Mesenchymal stem cell (in vitro differentiated cells and primary cell): ENCODE results near the gene BPIFB6.

ENCODE experiments used
- DNase-seq: peaks from one replicate; pipeline ENCODE4 v3.0.0-alpha.2; 2013
- H2AFZ ChIP-seq: one replicate; pipeline ENCODE4 v1.6.1; 2013; ENCODE audit warnings: low read depth, mild to moderate bottlenecking, control low read depth, inconsistent platforms, low read length, moderate library complexity
- H2AK5ac ChIP-seq: 2 replicates; pipeline ENCODE4 v1.6.1; 2013; ENCODE audit warnings: low read length, moderate library complexity, mild to moderate bottlenecking, inconsistent platforms; ENCODE audit not compliant: severe bottlenecking
- H2BK120ac ChIP-seq: one replicate; pipeline ENCODE4 v1.6.1; 2013; ENCODE audit warnings: low read depth, mild to moderate bottlenecking, inconsistent platforms, low read length, moderate library complexity
- H2BK12ac ChIP-seq, 2 experiments: one replicate each; pipeline ENCODE4 v1.6.1; 2013; ENCODE audit warnings: inconsistent platforms in 2 of 2, low read length in 2 of 2, mild to moderate bottlenecking in 2 of 2, moderate library complexity in 2 of 2, control low read depth in 1 of 2
- H2BK15ac ChIP-seq: one replicate; pipeline ENCODE4 v1.6.1; 2013; ENCODE audit warnings: mild to moderate bottlenecking, low read depth, inconsistent platforms; ENCODE audit not compliant: poor library complexity, severe bottlenecking
- H2BK5ac ChIP-seq: 2 replicates; pipeline ENCODE4 v1.6.1; 2013; ENCODE audit warnings: low read depth, mild to moderate bottlenecking, low read length, control low read depth, inconsistent platforms; ENCODE audit not compliant: poor library complexity, severe bottlenecking
- H3K14ac ChIP-seq, 2 experiments: one replicate each; pipeline ENCODE4 v1.6.1; 2013; ENCODE audit warnings: inconsistent platforms in 2 of 2, low read length in 2 of 2, control low read depth in 1 of 2, mild to moderate bottlenecking in 1 of 2, moderate library complexity in 1 of 2
- H3K18ac ChIP-seq, 2 experiments: one replicate each; pipeline ENCODE4 v1.6.1; 2013; ENCODE audit warnings: inconsistent platforms in 2 of 2, low read length in 2 of 2, control low read depth in 1 of 2, low read depth in 1 of 2, mild to moderate bottlenecking in 1 of 2
- H3K23ac ChIP-seq, 2 experiments: one replicate each; pipeline ENCODE4 v1.6.1; 2013; ENCODE audit warnings: inconsistent platforms in 2 of 2, low read length in 2 of 2, mild to moderate bottlenecking in 2 of 2, moderate library complexity in 2 of 2, control low read depth in 1 of 2
- H3K27ac ChIP-seq: 2 replicates; pipeline ENCODE4 v1.5.1; 2013; ENCODE audit warnings: mild to moderate bottlenecking, moderate library complexity, low read length, control low read depth, inconsistent platforms; ENCODE audit not compliant: poor library complexity, severe bottlenecking
- H3K27me3 ChIP-seq, 2 experiments: 2 replicates each; pipeline versions ENCODE4 v1.6.1 to v1.7.0; 2013; ENCODE audit warnings: low read length in 2 of 2, mild to moderate bottlenecking in 2 of 2, moderate library complexity in 2 of 2, control low read depth in 1 of 2, inconsistent platforms in 1 of 2; ENCODE audit not compliant: control insufficient read depth in 1 of 2, insufficient read depth in 1 of 2
- H3K36me3 ChIP-seq, 2 experiments: 2 replicates each; pipeline versions ENCODE4 v1.6.1 to v1.7.0; 2013; ENCODE audit warnings: low read length in 2 of 2, control low read depth in 1 of 2, inconsistent platforms in 1 of 2, low read depth in 1 of 2, mild to moderate bottlenecking in 1 of 2; ENCODE audit not compliant: insufficient read depth in 2 of 2, control insufficient read depth in 1 of 2
- H3K4ac ChIP-seq, 2 experiments: one replicate each; pipeline ENCODE4 v1.6.1; 2013; ENCODE audit warnings: inconsistent platforms in 2 of 2, low read length in 2 of 2, mild to moderate bottlenecking in 2 of 2, moderate library complexity in 2 of 2, control low read depth in 1 of 2, low read depth in 1 of 2
- H3K4me1 ChIP-seq: 2 replicates; pipeline ENCODE4 v1.6.1; 2013; ENCODE audit warnings: low read depth, low read length, control low read depth; ENCODE audit not compliant: control insufficient read depth, insufficient read depth
- H3K4me2 ChIP-seq: 2 replicates; pipeline ENCODE4 v1.6.1; 2013; ENCODE audit warnings: low read length, mild to moderate bottlenecking, inconsistent platforms; ENCODE audit not compliant: poor library complexity, severe bottlenecking
- H3K4me3 ChIP-seq, 2 experiments: 2 replicates each; pipeline versions ENCODE4 v1.5.1 to v1.7.0; 2013; ENCODE audit warnings: low read length in 2 of 2, mild to moderate bottlenecking in 2 of 2, control low read depth in 1 of 2, low read depth in 1 of 2; ENCODE audit not compliant: insufficient read depth in 1 of 2
- H3K79me1 ChIP-seq: replicated peaks from 2 replicates; pipeline ENCODE4 v1.6.1; 2013; ENCODE audit warnings: mild to moderate bottlenecking, control low read depth, low read length, inconsistent platforms; ENCODE audit not compliant: poor library complexity, severe bottlenecking
- H3K9ac ChIP-seq: 2 replicates; pipeline ENCODE4 v1.7.0; 2013; ENCODE audit warnings: mild to moderate bottlenecking, low read length, moderate library complexity
- H3K9me3 ChIP-seq: 2 replicates; pipeline ENCODE4 v1.7.0; 2013; ENCODE audit warnings: mild to moderate bottlenecking, low read length; ENCODE audit not compliant: control insufficient read depth
- H4K8ac ChIP-seq: one replicate; pipeline ENCODE4 v1.6.1; 2013; ENCODE audit warnings: inconsistent platforms, mild to moderate bottlenecking, low read length, moderate library complexity
- H4K91ac ChIP-seq: one replicate; pipeline ENCODE4 v1.6.1; 2013; ENCODE audit warnings: mild to moderate bottlenecking, low read length, inconsistent platforms
- WGBS: methylation state at CpG from one replicate; pipeline ENCODE4 v1.1.7; 2013; ENCODE audit warnings: mixed read lengths; 5-methylcytosine and 5-hydroxymethylcytosine counted together

Gene BPIFB6

DNA sequence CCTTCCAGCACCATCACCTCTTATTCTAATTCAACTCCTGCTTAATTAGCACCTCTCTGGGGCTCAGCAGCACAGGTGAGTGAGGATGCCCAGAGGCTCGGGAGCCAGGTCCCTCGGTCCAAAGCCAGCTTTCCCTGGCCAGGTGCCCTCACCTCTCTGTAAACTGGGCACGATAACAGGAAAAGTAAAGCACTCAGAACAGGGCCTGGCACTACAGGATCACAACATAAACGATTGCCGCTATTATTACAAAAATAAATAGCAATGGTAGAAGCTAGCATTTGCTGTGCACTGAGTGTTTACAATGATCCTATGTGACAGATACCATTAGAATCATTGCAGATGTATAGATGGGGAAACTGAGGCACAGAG lies 21.3 kb upstream of the BPIFB6 start:
- no peak overlapping the region for H2AFZ ChIP-seq
- no peaks in the 10 kb centered on the region for H3K79me1 ChIP-seq
- no peak overlapping the region for H2BK5ac ChIP-seq
- no peak overlapping the region for H3K4ac ChIP-seq
- no peak overlapping the region for H3K23ac ChIP-seq
- no peak overlapping the region for H3K9ac ChIP-seq
- no peak overlapping the region for H3K27ac ChIP-seq
- H3K4me3 ChIP-seq = no peak overlapping the region
- 60% methylated on average over 4 of the region's 5 CpGs for WGBS
- no peak for DNase-seq
- no peak overlapping the region for H2BK15ac ChIP-seq
- no peak overlapping the region for H2AK5ac ChIP-seq
- no peak overlapping the region for H2BK12ac ChIP-seq
- H3K4me2 ChIP-seq = no peak overlapping the region
- H2BK120ac ChIP-seq = no peak overlapping the region
- H3K18ac ChIP-seq = no peak overlapping the region
- H3K14ac ChIP-seq = no peak overlapping the region
- no peaks in the 10 kb centered on the region for H3K36me3 ChIP-seq
- H3K4me1 ChIP-seq = peaks cover 5% of the 10 kb centered on the region
- H3K27me3 ChIP-seq = peaks cover 19 to 58% of the 10 kb centered on the region in 2 experiments
- no peak overlapping the region for H4K8ac ChIP-seq
- H4K91ac ChIP-seq = no peak overlapping the region
- H3K9me3 ChIP-seq = no peaks in the 10 kb centered on the region

DNA sequence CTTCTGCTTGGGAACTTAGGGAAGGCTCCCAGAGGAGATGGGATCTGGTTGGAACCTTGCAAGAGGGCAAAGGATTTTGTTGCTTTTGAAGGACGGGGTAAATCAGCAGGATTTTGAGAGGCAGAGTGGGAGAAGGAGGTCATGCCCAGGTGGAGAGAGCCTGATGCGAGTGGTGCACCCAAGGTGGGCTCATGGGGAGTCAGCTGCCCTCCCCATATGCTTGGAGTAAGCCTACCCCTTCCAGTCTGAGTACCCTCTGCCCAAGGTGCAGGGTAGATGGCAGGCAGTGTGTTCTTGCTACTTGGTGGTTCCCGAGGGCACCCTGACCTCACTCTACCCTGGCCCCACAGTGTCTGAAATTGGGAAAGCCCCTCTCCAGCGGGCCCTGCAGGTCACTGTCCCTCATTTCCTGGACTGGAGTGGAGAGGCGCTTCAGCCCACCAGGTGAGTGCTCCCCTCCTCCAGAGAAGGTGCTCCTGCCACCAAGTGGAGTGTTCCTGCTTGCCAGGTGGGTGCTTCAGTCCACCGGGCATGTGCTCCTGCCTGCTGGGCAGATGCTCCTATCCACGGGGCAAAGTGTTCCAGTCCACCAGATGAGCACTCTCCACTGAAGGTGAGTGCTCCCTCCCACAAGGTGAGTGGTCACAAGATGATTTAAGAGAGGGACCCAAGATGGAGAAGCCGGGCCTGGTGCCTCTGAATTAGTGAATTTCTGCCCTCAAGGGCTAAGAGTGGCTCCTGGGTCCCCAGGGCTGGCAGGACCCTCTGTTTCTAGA lies 20.6 kb upstream of the BPIFB6 start:
- Histone ChIP-seq H2AFZ (no peak overlapping the region), H2AK5ac (no peak overlapping the region), H3K79me1 (no peaks in the 10 kb centered on the region), H2BK15ac (no peak overlapping the region), H3K9ac (no peak overlapping the region), H3K9me3 (no peaks in the 10 kb centered on the region), H2BK5ac (no peak overlapping the region), H3K14ac (no peak overlapping the region), H3K4me1 (peaks cover 5% of the 10 kb centered on the region), H4K91ac (no peak overlapping the region), H3K4me2 (no peak overlapping the region), H2BK120ac (no peak overlapping the region), H3K4me3 (no peak overlapping the region), H4K8ac (no peak overlapping the region), H3K27ac (no peak overlapping the region), H2BK12ac (no peak overlapping the region), H3K36me3 (no peaks in the 10 kb centered on the region), H3K23ac (no peak overlapping the region), H3K27me3 (peaks cover 26 to 65% of the 10 kb centered on the region in 2 experiments), H3K18ac (no peak overlapping the region), H3K4ac (no peak overlapping the region)
- DNase-seq = no peak
- WGBS = 74% methylated on average over 8 of the region's 8 CpGs

DNA sequence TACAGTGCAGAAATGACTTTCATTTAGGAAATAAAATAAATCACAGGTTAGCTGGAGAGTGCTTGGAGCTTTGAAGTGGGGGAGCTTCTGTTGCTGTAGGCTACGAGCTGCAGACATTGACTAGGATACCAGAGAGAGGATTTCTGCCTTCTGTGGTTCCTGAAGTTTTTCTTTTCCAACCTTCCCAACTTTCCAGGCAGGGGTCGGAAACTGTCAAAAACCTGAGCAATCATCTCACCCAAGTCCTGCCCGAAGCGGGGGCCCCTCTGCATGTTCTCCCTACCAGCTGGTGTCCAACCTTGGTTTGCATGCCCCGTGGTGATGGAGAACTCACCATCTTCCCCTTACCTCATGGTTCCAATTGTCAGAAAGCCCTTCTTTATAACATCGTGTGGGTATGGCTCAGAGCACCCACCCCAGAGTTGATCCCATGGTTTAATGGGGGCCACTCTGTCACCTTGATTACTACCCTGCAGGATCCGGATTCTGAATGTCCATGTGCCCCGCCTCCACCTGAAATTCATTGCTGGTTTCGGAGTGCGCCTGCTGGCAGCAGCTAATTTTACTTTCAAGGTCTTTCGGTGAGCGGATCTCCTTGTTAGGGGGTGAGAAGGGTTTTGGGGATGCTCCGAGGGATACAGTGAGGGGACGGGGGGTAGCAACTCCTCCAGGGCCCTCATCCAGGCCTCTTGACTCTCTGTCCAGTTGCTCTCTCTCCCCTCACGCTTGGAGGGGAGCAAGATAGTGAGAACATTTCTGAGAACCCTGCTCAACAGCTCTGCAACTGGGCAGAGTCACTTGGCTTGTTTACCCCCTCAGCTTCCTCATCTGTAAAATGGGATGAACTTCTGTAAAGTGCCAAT lies 18.9 kb upstream of the BPIFB6 start:
- peaks cover 5% of the 10 kb centered on the region for H3K4me1 ChIP-seq
- no peak for DNase-seq
- H2AFZ ChIP-seq = no peak overlapping the region
- H3K27ac ChIP-seq = no peak overlapping the region
- H3K4me2 ChIP-seq = no peak overlapping the region
- H4K91ac ChIP-seq = no peak overlapping the region
- H3K9me3 ChIP-seq = no peaks in the 10 kb centered on the region
- no peak overlapping the region for H3K4me3 ChIP-seq
- H3K79me1 ChIP-seq = no peaks in the 10 kb centered on the region
- no peak overlapping the region for H3K4ac ChIP-seq
- no peak overlapping the region for H2BK120ac ChIP-seq
- no peak overlapping the region for H2BK5ac ChIP-seq
- no peak overlapping the region for H2BK12ac ChIP-seq
- H3K23ac ChIP-seq = no peak overlapping the region
- no peak overlapping the region for H3K9ac ChIP-seq
- no peak overlapping the region for H3K18ac ChIP-seq
- H3K36me3 ChIP-seq = no peaks in the 10 kb centered on the region
- 86% methylated on average over 10 of the region's 15 CpGs for WGBS
- H4K8ac ChIP-seq = no peak overlapping the region
- no peak overlapping the region for H3K14ac ChIP-seq
- H3K27me3 ChIP-seq = peaks cover 33 to 80% of the 10 kb centered on the region in 2 experiments
- H2AK5ac ChIP-seq = no peak overlapping the region
- H2BK15ac ChIP-seq = no peak overlapping the region

DNA sequence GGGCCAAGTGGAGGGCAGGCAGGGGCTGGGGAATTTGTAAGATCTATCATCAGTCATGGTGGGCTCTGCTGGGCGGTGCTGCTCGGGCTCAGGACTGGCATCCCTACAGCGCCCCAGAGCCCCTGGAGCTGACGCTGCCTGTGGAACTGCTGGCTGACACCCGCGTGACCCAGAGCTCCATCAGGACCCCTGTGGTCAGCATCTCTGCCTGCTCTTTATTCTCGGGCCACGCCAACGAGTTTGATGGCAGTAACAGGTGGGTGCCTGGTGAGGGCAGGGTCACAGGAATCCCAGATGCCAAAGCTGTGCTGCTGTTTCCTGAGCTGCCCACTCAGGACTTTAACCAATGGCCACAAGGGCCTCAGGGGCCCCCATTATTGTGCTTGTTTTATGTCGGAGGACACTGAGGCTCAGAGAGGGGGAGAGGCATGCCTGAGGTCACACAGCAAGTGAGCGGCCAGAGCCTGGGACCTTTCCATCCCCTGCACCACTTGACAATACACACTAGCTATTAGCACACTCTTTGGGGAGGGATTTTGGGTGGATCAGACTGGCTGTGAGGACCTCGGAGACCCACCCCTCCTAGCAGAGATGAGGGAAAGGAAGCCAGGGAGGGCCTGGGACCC lies 17.6 kb upstream of the BPIFB6 start:
- Histone ChIP-seq H3K23ac (no peak overlapping the region), H3K9ac (no peak overlapping the region), H2AK5ac (no peak overlapping the region), H2BK5ac (no peak overlapping the region), H2AFZ (no peak overlapping the region), H2BK120ac (no peak overlapping the region), H3K4me1 (peaks cover 5% of the 10 kb centered on the region), H4K91ac (no peak overlapping the region), H3K36me3 (no peaks in the 10 kb centered on the region), H4K8ac (no peak overlapping the region), H3K9me3 (no peaks in the 10 kb centered on the region), H2BK12ac (no peak overlapping the region), H3K4me3 (no peak overlapping the region), H3K4ac (no peak overlapping the region), H3K27ac (no peak overlapping the region), H3K79me1 (no peaks in the 10 kb centered on the region), H3K4me2 (no peak overlapping the region), H3K18ac (no peak overlapping the region), H3K14ac (no peak overlapping the region), H2BK15ac (no peak overlapping the region), H3K27me3 (peaks cover 33 to 86% of the 10 kb centered on the region in 2 experiments)
- no peak for DNase-seq
- WGBS = 73% methylated on average over 11 of the region's 12 CpGs
